ENCODE data around the gene SRGAP2B.
"Not testable (repeated sequence)": the region's sequence is repeated elsewhere in the genome, so short reads cannot be mapped to it uniquely, and the experiment has no call there.

Gene SRGAP2B

GRCh38 chr1:144941710-144942109 lies 153.4 kb downstream of the SRGAP2B start:
- DNase-seq: not testable (repeated sequence)

- not testable (repeated sequence) for DNase-seq
Measured at GRCh38 chr1:144940054-144940453, 155.1 kb downstream of the SRGAP2B start.

DNA sequence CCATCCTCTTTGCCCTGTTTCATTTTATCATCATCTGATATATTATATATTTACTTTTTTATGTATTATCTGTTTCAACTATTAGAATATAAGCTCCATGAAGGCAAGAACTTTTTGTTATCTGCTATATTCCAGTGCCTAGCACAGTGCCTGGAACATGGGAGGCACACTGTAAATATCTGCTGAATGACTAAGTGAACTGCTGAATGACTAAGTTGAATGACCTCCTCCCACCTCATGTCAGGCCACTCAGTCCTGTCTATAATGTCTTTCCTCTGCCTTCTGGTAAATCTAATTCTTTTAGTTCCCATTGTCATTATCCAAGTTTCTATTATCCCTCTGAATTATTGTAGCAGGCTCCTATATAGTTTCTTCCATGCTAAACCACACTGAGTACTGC lies 156.5 kb downstream of the SRGAP2B start:
- not testable (repeated sequence) for DNase-seq

DNA sequence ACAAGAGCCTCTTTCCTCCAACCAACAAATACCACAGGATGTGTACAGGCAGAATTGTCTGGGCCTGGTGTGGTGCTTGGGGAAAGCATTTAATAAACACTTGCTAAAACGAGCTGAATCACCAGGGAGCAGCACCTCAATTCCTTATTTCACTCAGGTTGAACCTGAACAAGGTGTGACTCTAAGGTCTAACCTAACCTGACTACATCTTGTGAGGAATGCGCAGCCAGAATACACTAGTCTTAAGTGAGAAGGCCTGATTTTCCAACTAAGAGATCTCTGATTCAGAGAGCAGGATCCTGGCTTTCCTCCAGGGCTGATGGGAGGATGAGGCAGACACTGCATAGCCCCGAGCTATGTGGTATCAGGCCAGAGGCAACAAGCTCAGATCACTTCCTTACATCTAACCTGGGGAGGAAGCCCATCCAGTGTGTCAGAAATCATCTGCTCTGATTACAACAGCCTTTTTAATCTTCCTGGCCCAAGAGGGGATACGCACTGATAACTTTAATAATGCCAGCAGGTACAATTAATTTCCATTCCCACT lies 158.9 kb downstream of the SRGAP2B start:
- DNase-seq: not testable (repeated sequence)

- not testable (repeated sequence) for DNase-seq
Measured at GRCh38 chr1:144935310-144935709, 159.8 kb downstream of the SRGAP2B start.

GRCh38 chr1:144933014-144933413 lies 162.1 kb downstream of the SRGAP2B start:
- DNase-seq: not testable (repeated sequence)

- DNase-seq: not testable (repeated sequence)
Measured at GRCh38 chr1:144932153-144932552, 163.0 kb downstream of the SRGAP2B start.

- DNase-seq: not testable (repeated sequence)
Measured at GRCh38 chr1:144931553-144931952, 163.6 kb downstream of the SRGAP2B start.

- DNase-seq: not testable (repeated sequence)
Measured at GRCh38 chr1:144930085-144930777, 164.9 kb downstream of the SRGAP2B start.

DNA sequence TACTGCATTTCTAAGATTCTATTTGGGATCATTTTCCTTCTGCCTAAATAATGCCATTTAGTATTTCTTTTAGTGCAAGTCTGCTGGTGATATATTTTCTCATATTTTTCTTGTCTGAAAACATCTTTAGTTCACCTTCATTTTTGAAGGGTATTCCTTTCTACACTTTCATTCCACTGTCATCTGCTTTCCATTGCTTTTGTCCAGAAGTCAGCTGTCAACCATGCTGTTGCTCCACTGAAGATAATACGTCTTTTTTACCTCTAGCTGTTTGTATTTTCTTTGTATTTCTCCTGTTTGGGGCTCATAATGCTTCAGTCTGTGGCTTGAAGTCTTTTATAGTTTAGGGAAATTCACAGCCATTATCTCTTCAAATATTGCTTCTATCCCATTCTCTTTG lies 167.8 kb downstream of the SRGAP2B start:
- DNase-seq: not testable (repeated sequence)

DNA sequence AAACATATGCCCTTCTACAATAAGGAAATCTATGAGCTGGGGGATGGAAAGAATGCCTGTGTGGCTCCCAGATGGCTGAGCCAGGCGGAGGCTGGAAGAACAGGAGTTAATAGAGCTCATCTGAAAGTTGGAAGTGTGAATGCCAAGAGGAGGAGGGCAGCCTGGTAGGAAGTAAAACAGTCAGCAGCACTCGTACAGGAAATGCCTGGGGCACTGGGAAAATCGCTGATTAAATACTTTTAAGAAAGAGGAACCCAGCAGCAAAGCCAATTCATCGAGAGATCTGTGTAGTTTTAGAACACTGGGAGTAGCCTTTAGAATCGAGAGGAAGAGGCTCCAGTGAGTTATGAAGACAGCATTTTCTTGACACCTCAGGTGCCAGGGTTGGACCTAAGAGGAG lies 171.5 kb downstream of the SRGAP2B start:
- not testable (repeated sequence) for DNase-seq

- DNase-seq: not testable (repeated sequence)
Measured at GRCh38 chr1:144922785-144923184, 172.3 kb downstream of the SRGAP2B start.

DNA sequence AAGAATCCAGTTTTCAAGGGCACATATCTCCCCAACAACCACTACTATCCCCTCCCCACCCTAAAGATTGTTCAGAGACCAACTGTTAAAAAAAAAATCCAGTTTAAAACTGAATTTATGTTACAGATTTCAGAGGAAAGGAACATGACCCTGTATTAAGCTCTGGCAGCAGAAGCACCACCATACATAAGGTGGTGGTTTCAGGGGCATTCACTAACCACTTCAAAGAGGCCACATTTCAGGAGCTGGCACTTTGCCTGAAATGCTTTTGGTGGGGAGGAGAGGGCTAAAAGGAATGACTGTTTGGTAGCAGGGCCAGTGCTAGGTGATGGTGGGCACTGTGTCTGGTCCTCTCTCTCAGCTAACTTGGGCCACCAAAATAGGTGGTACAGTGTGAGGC lies 176.0 kb downstream of the SRGAP2B start:
- not testable (repeated sequence) for DNase-seq

DNA sequence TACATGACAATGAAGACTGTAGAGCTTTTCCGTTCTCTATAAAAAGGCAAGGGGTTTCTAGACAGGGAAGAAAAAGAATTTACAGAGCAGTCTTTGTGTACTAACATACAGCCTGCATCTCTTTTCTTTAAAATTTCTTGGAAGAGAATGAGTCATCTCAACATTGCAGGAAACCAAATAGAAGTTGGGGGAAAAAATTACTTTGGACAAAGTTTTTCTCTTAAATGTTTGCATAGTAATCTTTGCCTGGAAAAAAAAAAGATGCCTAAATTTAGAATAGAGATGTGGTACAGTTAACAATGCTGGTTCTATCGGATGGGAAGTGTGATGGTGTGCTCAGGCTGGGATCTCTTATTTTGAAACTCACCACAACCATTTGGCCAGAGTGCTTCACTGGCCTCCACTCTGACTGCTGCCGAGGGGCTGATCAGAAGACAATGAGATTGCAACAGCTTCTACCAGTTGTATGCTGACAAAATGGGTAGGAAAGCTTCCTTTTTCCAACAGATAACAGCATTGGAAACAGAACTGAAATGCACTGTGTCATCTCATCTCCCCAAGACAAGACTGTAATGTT lies 177.0 kb downstream of the SRGAP2B start:
- DNase-seq: not testable (repeated sequence)

- not testable (repeated sequence) for DNase-seq
Measured at GRCh38 chr1:144917154-144918026, 177.7 kb downstream of the SRGAP2B start.

- not testable (repeated sequence) for DNase-seq
Measured at GRCh38 chr1:144913977-144914734, 181.0 kb downstream of the SRGAP2B start.

DNA sequence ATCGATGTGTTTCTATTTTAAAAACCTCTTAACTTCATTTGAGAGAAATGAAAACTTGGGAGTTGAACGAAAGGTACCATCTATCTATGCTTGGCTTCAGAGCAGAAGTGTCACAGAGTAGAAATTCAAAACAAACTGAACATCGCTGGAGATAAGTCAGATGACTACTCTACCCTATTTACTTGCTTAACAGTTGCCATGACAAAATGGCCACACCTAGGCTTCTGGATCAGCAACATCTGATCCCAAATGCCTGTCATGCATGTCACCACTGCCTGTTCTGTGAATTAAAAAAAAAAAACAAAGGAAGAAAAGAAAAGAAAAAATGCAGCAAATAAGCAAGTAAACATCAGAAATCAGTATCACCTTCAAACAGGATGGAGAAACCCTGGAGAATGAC lies 181.7 kb downstream of the SRGAP2B start:
- not testable (repeated sequence) for DNase-seq

DNA sequence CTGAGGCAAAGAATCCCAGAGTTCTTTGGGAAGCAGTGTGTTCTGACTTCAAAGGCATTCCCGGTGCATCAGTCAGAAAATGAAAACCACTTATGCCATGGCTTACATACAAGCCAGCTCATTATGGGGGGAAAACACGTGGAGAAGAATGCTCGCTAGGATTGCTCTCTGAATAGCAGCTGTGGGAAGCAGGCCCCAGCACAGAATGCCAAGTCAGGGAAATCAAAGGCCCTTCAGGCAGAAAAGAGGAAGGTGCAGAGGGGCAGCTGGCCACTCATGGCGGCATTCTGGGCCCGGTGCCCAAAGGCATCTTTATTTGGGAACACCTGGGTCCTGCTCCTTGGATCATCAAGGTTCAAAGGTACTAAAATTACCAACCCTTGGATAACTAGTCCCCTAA lies 184.4 kb downstream of the SRGAP2B start:
- not testable (repeated sequence) for DNase-seq

DNA sequence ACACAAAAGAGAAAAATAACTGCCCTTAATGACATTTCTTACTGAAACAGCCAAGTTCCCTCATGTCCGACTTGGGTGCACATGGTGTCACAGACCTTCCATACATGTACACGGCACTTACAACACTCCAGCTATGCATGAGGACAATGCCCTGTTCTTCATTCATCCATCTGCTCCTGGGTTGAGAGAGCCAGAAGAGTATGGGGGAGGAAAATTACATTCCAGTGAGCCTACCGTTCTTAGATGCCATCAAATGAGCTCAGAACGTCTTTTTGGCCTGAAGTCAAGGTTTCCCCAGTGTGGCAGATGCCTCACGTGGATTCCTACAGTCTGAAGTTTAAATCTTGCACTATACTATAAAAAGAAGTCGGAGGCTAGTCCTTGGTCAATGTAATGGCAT lies 194.3 kb downstream of the SRGAP2B start:
- not testable (repeated sequence) for DNase-seq

DNA sequence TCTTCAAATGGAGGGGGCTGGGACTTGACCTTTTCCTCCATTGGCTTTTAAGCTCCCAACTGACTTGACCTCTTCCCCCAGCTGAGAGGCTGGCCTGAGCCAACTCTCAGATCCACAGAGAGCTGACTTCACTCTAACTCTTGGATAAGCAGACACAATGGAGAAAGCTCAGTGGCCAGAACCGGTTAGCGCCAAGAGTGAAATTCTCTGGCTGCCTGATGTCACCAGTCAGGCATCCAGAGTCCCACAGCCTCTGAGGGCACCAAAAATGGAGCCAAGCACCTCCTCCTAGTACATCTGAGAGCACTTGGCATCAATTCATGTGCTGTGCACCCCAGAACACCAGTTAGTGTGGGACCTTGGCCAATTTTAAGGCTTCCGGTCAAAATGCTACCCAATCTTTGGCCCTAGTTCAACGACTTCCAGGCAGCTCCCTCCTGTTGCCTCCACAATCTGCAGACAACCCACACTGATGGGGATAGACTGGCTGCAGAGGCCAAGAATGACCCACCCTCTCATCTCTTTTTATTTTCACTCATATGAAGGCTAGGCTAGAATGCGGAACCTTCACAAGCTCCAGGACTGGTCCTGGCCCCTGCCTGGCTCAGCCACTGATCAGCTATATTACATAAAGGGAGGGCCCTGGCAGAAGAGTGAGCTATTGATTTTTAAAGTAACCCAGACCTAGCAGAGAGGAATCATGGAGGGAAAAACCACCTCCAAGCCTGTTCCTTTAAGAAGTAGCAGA lies 200.5 kb downstream of the SRGAP2B start:
- not testable (repeated sequence) for DNase-seq

DNA sequence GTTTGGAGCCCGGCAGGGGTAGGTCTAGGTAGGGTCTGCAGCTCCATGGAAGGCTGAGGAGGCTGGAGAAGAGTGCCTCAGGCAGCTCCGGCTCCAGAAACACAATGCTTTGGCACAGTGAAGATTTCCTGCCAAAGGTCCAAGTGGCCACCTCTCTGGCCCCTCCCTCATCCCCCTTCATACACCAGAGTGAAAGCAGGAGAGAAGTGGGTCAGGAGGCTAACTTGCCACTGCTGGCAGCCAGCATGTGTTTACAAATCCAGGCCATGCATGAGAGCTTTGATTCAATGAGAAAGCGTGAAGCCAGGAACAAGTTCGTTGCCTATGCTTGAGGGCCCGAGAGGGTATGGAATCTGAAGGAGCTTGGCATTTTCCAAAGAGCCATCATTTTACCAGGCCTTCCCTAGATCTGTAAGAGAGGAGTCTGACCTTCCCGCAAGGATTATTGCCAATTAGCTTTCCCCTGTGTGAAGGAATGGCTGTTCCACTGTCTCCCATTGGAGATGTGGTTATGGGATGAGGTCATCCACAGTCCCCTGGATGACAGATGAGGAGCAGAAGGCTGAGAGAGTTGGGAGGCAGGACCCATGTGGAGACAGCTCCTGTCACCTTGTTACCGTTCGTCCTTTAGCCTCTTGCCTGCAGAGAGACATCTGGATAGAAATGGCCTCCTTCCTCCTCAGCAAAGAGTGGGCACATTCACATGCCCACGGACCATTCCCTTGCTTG lies 201.3 kb downstream of the SRGAP2B start:
- not testable (repeated sequence) for DNase-seq
